HG03520 (cell line): ENCODE measurements around the gene DVL3.

Experiments used
- ATAC-seq: cut with Tn5 transposase; IDR thresholded peaks from one replicate; pipeline ENCODE4 v1.9.1; 2021; ENCODE audit warnings: mild to moderate bottlenecking, moderate library complexity; ENCODE audit not compliant: unreplicated experiment

Gene DVL3

DNA sequence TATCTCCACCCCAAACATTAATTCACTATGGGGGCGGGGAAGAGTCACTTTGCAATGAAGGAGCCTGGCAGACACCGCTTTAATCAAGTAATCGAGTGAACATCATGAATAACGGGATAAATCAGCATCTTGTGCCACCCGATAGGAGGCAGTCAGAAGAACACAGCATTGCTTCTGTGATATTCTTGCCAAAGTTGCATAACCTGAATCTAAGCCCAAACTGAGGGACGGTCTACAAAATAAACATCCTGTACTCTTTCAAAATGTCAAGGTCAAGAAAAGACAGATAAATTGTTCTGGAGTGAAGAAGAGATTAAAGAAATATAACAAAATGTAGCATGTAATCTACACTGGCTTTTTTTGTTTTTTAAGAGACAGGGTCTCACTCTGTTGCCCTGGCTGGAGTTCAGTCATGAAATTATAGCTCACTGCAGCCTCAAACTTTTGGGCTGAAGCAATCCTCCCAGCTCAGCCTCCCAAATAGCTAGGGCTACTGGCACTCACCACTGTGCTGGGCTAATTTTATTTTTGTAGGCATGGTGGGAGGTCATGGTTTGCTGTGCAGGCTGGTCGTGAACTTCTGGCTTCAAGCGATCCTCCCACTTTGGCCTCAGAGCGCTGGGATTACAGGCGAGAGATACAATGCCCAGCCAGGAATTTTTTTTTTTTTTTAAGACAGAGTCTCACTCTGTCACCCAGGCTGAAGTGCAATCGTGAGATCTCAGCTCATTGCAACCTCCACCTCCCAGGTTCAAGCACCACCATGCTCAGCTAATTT is 54.2 kb downstream of the DVL3 start:
- ATAC-seq, result no peak

GRCh38 chr3:184211297-184211696 is 56.1 kb downstream of the DVL3 start:
- ATAC-seq, result no peak

GRCh38 chr3:184211718-184212117 is 56.5 kb downstream of the DVL3 start:
- no peak for ATAC-seq

DNA sequence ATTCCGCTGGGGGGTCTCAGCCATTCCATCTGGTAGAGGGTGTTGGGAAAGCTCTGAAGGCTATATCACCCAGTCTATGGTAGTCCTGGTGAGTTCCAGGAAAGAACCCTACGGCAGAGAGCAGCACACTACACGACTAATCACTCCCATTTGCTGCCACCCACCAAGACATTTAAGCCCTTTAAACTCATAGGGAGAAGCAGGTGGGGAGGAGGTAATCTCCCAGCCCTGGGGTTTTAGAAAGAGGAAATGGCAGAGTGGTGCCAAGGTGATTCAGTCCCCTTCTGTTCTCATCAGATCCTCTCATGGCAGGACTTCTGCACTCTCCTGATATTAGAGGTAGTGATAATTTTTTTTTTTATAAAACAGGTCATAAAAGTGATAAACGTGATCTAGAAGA is 63.6 kb downstream of the DVL3 start:
- ATAC-seq, result no peak

- ATAC-seq, result no peak
Measured at GRCh38 chr3:184222521-184222920, 67.3 kb downstream of the DVL3 start.
